ENCODE data around the gene LHPP.

Gene LHPP

DNA sequence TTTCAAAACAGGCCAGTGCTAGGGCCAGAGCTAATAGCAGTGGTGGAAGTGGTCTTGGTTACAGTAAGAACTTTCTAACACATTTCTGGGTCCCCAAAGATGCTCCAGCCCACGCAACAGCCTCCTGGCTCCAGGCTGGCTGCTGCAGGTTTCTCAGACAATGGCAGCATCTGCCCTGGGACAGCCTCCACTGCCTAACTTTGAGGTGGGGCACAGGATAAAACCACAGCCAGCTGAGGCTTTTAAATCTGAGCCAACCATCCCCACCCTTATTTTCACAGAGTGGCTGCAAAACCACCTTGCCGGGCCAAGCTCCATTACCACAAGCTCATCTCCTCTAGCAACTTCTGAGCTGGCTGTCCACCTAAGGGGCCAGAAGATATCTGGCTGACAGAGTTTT is 197.8 kb downstream of the LHPP start:
- no peak for DNase-seq (ENCODE audit: low read depth)

GRCh38 chr10:124660404-124661125 is 198.9 kb downstream of the LHPP start:
- no peak for DNase-seq (ENCODE audit: low read depth)

- no peak for DNase-seq (ENCODE audit: low read depth)
Measured at GRCh38 chr10:124661660-124662180, 200.1 kb downstream of the LHPP start.

GRCh38 chr10:124663228-124663627 is 201.6 kb downstream of the LHPP start:
- no peak for DNase-seq (ENCODE audit: low read depth)
